Liver (tissue), 9 donors: ENCODE measurements around the gene SLC22A15. TPM values are rescaled to one million over a fixed set of nuclear protein-coding genes. Genes with fewer than 3 reads are reported as not detected.

Experiments
- DNase-seq: peaks from one replicate; pipeline ENCODE4 v3.0.0-alpha.2; 2017; ENCODE audit warnings: low spot score
- H3K27ac ChIP-seq, 2 donors: one replicate each; pipeline ENCODE4 v1.7.0; 2013; ENCODE audit warnings: inconsistent platforms in 2 of 2, low read length in 2 of 2, control low read depth in 1 of 2, low read depth in 1 of 2, mild to moderate bottlenecking in 1 of 2
- H3K27me3 ChIP-seq, 4 donors: one replicate each; pipeline versions ENCODE4 v1.6.1 to v1.7.0; 2013; ENCODE audit warnings: low read length in 3 of 4, inconsistent platforms in 1 of 4, mild to moderate bottlenecking in 1 of 4, moderate library complexity in 1 of 4; ENCODE audit not compliant: control insufficient read depth in 4 of 4, insufficient read depth in 4 of 4
- H3K36me3 ChIP-seq, 4 donors: one replicate each; pipeline versions ENCODE4 v1.6.1 to v1.7.0; 2013; ENCODE audit warnings: low read length in 3 of 4, mild to moderate bottlenecking in 3 of 4, low read depth in 1 of 4, moderate library complexity in 1 of 4; ENCODE audit not compliant: control insufficient read depth in 4 of 4, insufficient read depth in 3 of 4
- H3K4me1 ChIP-seq, 4 donors: one replicate each; pipeline versions ENCODE4 v1.6.1 to v1.7.0; 2013; ENCODE audit warnings: low read length in 3 of 4, mild to moderate bottlenecking in 3 of 4, moderate library complexity in 1 of 4; ENCODE audit not compliant: control insufficient read depth in 4 of 4, insufficient read depth in 4 of 4
- H3K4me3 ChIP-seq, 3 donors: one replicate each; pipeline versions ENCODE4 v1.6.1 to v1.7.0; 2013; ENCODE audit warnings: low read length in 3 of 3, control low read depth in 1 of 3, low read depth in 1 of 3, mild to moderate bottlenecking in 1 of 3
- H3K9ac ChIP-seq, 2 donors: one replicate each; pipeline ENCODE4 v1.7.0; 2013; ENCODE audit warnings: low read length in 2 of 2, mild to moderate bottlenecking in 2 of 2, moderate library complexity in 2 of 2, control low read depth in 1 of 2, low read depth in 1 of 2
- H3K9me3 ChIP-seq, 4 donors: one replicate each; pipeline versions ENCODE4 v1.6.1 to v1.7.0; 2013; ENCODE audit warnings: low read length in 3 of 4; ENCODE audit not compliant: control insufficient read depth in 4 of 4
- EGR1 ChIP-seq, 2 donors: IDR thresholded peaks; 2 replicates each; pipeline ENCODE4 v1.6.1; 2016 to 2018; ENCODE audit warnings: antibody characterized with exemption in 2 of 2, low read depth in 2 of 2
- FOXA1 ChIP-seq: IDR thresholded peaks from 2 replicates; pipeline ENCODE4 v1.6.1; 2016; ENCODE audit warnings: antibody characterized with exemption
- FOXA2 ChIP-seq: IDR thresholded peaks from 2 replicates; pipeline ENCODE4 v1.6.1; 2016; ENCODE audit warnings: antibody characterized with exemption
- GABPA ChIP-seq, 2 donors: IDR thresholded peaks in 1 of 2; conservative IDR thresholded peaks in 1 of 2; 2 replicates each; pipeline ENCODE4 v1.6.1; 2016; ENCODE audit warnings: antibody characterized with exemption in 2 of 2, mild to moderate bottlenecking in 1 of 2, moderate library complexity in 1 of 2
- HNF4A ChIP-seq, 2 donors: conservative IDR thresholded peaks; 2 replicates each; pipeline ENCODE4 v1.6.1; 2016; ENCODE audit warnings: antibody characterized with exemption in 2 of 2, mild to moderate bottlenecking in 2 of 2
- HNF4G ChIP-seq: IDR thresholded peaks from 2 replicates; pipeline ENCODE4 v1.6.1; 2016; ENCODE audit warnings: antibody characterized with exemption
- JUND ChIP-seq, 2 donors: IDR thresholded peaks; 2 replicates each; pipeline ENCODE4 v1.6.1; 2016; ENCODE audit warnings: antibody characterized with exemption in 2 of 2
- RAD21 ChIP-seq, 2 donors: IDR thresholded peaks; 2 replicates each; pipeline ENCODE4 v1.6.1; 2016; ENCODE audit warnings: antibody characterized with exemption in 2 of 2, mild to moderate bottlenecking in 2 of 2
- RXRA ChIP-seq, 2 donors: IDR thresholded peaks; 2 replicates each; pipeline ENCODE4 v1.6.1; 2017 to 2018; ENCODE audit warnings: antibody characterized with exemption in 2 of 2, mild to moderate bottlenecking in 1 of 2
- SP1 ChIP-seq: IDR thresholded peaks from 2 replicates; pipeline ENCODE4 v1.6.1; 2018; ENCODE audit warnings: antibody characterized with exemption, mild to moderate bottlenecking
- TAF1 ChIP-seq: conservative IDR thresholded peaks from 2 replicates; pipeline ENCODE4 v1.6.1; 2016; ENCODE audit warnings: antibody characterized with exemption, mild to moderate bottlenecking
- WGBS: extraction: QIAGEN DNeasy Blood & Tissue Kit; methylation state at CpG from one replicate; pipeline ENCODE4 v1.1.7; 2013; 5-methylcytosine and 5-hydroxymethylcytosine counted together
- polyA plus RNA-seq, 2 donors: library from polyadenylated mRNA; stranded (reverse) in 1 of 2; unstranded in 1 of 2; fragments of 200-250 nt in 1 of 2; fragments of >200 nt in 1 of 2; fragmentation: Nextera tagmentation in 1 of 2; extraction: Ambion mirVana in 1 of 2; gene quantifications; one replicate each; pipeline versions ENCODE4 v1.2.1 to v1.2.3, GENCODE V29; 2013 to 2015
- total RNA-seq, 2 donors: library from RNA; depleted of rRNA; stranded (reverse); fragments of >200 nt; gene quantifications; one replicate each; pipeline ENCODE4 v1.2.3, GENCODE V29; 2014
- TF ChIP-seq, protein P1 (sequence below): IDR thresholded peaks from 2 replicates; pipeline ENCODE4 v1.6.1; 2016; ENCODE audit warnings: antibody characterized with exemption
- TF ChIP-seq, protein P2 (sequence below): IDR thresholded peaks from 2 replicates; pipeline ENCODE4 v1.6.1; 2016; ENCODE audit warnings: antibody characterized with exemption
- TF ChIP-seq, protein P3 (sequence below): IDR thresholded peaks from 2 replicates; pipeline ENCODE4 v1.6.1; 2016; ENCODE audit warnings: antibody characterized with exemption, mild to moderate bottlenecking
- donor health status: healthy.
- donor health status: healthy.
- donor health status: healthy.
- donor health status: healthy.
- donor health status: healthy.

Gene SLC22A15
- total and polyA plus RNA-seq, 4 donors, result 0.12 to 3.6 (median 0.83) TPM

DNA sequence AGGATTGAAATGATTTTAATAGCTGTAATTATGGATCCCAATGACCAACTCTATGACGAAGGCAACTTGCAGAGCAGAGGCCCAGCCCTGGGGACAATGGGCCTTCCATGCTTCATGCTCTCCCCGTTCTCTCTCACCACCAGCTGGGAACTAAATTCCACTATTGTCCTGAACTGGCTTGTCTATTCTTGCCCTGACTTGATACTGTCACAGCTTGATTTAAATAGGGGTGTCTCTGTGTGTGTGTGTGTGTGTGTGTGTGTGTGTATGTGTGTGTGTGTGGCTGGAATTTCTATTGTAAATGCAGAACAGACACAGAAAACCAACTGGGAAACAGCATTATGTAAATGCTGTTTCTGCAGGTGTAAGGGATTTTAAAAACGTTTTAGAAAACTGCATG is 57.0 kb downstream of the SLC22A15 start:
- Histone ChIP-seq H3K27me3 (no peaks in the 10 kb centered on the region), H3K4me3 (no peak overlapping the region), H3K9ac (no peak overlapping the region), H3K4me1 (no peaks in the 10 kb centered on the region), H3K27ac (no peak overlapping the region), H3K36me3 (peaks cover 0 to 2% (median 0%) of the 10 kb centered on the region in 4 donors), H3K9me3 (no peaks in the 10 kb centered on the region)
- DNase-seq, result no peak
- WGBS, result 72% methylated on average over 3 of the region's 3 CpGs
- TF ChIP-seq FOXA1 (no peak), JUND (IDR thresholded peaks at IDR 0.05) (no peak), SP1 (no peak), FOXA2 (no peak), RXRA (IDR thresholded peaks at IDR 0.05) (no peak), GABPA (IDR thresholded peaks at IDR 0.05 in 1 of 2, conservative IDR thresholded peaks at IDR 0.05 in 1 of 2) (no peak), EGR1 (IDR thresholded peaks at IDR 0.05; ENCODE audit: low read depth in 2 of 2) (no peak), RAD21 (IDR thresholded peaks at IDR 0.05) (no peak), TAF1 (no peak), HNF4G (no peak), HNF4A (conservative IDR thresholded peaks at IDR 0.05) (no peak)
- TF ChIP-seq, protein P1, sequence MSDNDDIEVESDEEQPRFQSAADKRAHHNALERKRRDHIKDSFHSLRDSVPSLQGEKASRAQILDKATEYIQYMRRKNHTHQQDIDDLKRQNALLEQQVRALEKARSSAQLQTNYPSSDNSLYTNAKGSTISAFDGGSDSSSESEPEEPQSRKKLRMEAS, result no peak
- TF ChIP-seq, protein P2, sequence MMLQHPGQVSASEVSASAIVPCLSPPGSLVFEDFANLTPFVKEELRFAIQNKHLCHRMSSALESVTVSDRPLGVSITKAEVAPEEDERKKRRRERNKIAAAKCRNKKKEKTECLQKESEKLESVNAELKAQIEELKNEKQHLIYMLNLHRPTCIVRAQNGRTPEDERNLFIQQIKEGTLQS, result no peak
- TF ChIP-seq, protein P3, sequence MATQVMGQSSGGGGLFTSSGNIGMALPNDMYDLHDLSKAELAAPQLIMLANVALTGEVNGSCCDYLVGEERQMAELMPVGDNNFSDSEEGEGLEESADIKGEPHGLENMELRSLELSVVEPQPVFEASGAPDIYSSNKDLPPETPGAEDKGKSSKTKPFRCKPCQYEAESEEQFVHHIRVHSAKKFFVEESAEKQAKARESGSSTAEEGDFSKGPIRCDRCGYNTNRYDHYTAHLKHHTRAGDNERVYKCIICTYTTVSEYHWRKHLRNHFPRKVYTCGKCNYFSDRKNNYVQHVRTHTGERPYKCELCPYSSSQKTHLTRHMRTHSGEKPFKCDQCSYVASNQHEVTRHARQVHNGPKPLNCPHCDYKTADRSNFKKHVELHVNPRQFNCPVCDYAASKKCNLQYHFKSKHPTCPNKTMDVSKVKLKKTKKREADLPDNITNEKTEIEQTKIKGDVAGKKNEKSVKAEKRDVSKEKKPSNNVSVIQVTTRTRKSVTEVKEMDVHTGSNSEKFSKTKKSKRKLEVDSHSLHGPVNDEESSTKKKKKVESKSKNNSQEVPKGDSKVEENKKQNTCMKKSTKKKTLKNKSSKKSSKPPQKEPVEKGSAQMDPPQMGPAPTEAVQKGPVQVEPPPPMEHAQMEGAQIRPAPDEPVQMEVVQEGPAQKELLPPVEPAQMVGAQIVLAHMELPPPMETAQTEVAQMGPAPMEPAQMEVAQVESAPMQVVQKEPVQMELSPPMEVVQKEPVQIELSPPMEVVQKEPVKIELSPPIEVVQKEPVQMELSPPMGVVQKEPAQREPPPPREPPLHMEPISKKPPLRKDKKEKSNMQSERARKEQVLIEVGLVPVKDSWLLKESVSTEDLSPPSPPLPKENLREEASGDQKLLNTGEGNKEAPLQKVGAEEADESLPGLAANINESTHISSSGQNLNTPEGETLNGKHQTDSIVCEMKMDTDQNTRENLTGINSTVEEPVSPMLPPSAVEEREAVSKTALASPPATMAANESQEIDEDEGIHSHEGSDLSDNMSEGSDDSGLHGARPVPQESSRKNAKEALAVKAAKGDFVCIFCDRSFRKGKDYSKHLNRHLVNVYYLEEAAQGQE, result no peak

DNA sequence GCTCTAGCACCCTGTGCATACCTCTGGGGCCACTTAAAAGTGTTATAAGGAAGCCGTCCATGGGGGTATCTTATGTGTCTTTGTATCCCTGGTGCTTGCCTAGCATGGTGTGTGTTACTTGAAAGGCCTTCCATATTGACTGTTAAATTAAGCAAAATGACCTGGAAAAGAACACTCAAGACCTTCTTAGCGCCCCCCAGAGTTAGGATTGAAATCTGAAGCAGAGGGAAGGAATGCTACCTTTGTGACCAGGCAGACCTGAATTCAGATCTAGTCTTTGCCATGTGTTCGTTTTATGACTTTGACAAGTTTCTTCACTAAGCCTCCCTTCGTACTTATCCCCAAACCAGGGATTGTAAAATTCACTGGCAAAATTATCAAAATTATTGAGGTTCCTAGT is 59.9 kb downstream of the SLC22A15 start:
- TF ChIP-seq HNF4A (conservative IDR thresholded peaks at IDR 0.05) (no peak), JUND (IDR thresholded peaks at IDR 0.05) (no peak)
- H3K9ac ChIP-seq, result no peak overlapping the region
- no peak overlapping the region for H3K4me3 ChIP-seq
- no peak overlapping the region for H3K27ac ChIP-seq
- H3K9me3 ChIP-seq, result no peaks in the 10 kb centered on the region
- WGBS, result 79% methylated on average over 4 of the region's 4 CpGs
- no peak for DNase-seq
- peaks cover 0 to 2% (median 0%) of the 10 kb centered on the region in 4 donors for H3K36me3 ChIP-seq
- no peaks in the 10 kb centered on the region for H3K27me3 ChIP-seq
- H3K4me1 ChIP-seq, result no peaks in the 10 kb centered on the region

DNA sequence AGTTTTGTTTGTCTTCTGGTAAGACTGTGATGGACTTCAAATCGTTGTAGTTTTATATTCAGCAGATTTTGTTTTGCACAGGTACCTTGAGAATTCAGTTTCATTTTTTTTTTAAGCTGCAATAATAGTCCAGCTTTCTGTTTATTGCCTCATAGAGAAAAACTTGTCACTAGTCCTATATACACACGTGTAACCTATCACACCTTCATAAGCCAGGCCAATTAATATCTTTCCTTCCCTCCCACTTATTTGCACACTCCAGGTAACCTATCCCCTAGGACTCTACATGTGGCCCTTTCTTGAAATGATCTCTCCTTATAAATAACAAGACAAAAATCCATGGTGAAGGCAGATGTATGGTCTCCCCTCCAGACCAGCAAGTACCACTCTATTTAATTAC is 62.4 kb downstream of the SLC22A15 start:
- Histone ChIP-seq H3K36me3 (peaks cover 0 to 2% (median 0%) of the 10 kb centered on the region in 4 donors), H3K4me3 (no peak overlapping the region), H3K9me3 (no peaks in the 10 kb centered on the region), H3K9ac (no peak overlapping the region), H3K27me3 (no peaks in the 10 kb centered on the region), H3K27ac (no peak overlapping the region), H3K4me1 (no peaks in the 10 kb centered on the region)
- TF ChIP-seq, protein P1, result no peak
- TF ChIP-seq RXRA (IDR thresholded peaks at IDR 0.05) (no peak), GABPA (IDR thresholded peaks at IDR 0.05 in 1 of 2, conservative IDR thresholded peaks at IDR 0.05 in 1 of 2) (no peak)
- TF ChIP-seq, protein P2, result no peak
- TF ChIP-seq, protein P3, result no peak
- DNase-seq, result no peak
- WGBS, result 36% methylated on average over 2 of the region's 2 CpGs
